HCT116 (cell line): ENCODE results near the gene CCDC8. TPM values are rescaled to one million over a fixed set of nuclear protein-coding genes. Genes with fewer than 3 reads are reported as not detected.

Experiments
- ATAC-seq: fragments of 200-7000 bp; cut with Tn5 transposase; 2 replicates; pipeline ENCODE4 v1.9.1; 2020; ENCODE audit warnings: mild to moderate bottlenecking, moderate library complexity
- BruUV-seq: library from RNA; stranded (reverse); fragments of 400-500 nt; replicated peaks from 2 replicates; lab custom pipeline; 2021; lab: Mats Ljungman, UMichigan
- CTCF ChIA-PET: fragments of 300-600 bp; sonication (Branson Sonifier 250); formaldehyde crosslinking; loops from one replicate; lab custom pipeline; 2021; ENCODE audit warnings: antibody characterized with exemption; lab: Charles Lee
- POLR2A ChIA-PET: fragments of 300-600, 350-600 bp; sonication (Branson Sonifier 250); formaldehyde crosslinking; loops from one replicate; lab custom pipeline; 2021; ENCODE audit warnings: antibody characterized with exemption; lab: Charles Lee
- RAD21 ChIA-PET, 2 experiments: fragments of 300-600 bp; sonication (Branson Sonifier 250); formaldehyde crosslinking; loops; one replicate each; lab custom pipeline; 2023; ENCODE audit warnings: low total read pairs in 2 of 2; ENCODE audit not compliant: uncharacterized antibody in 2 of 2, unreplicated experiment in 2 of 2, low non-redundant PET in 1 of 2; lab: Charles Lee
- DNase-seq: peaks from one replicate; pipeline ENCODE4 v3.0.0-alpha.2; 2010; ENCODE audit warnings: low read depth, low spot score
- H2AFZ ChIP-seq: fragments of 200-600 bp; shearing (Covaris generic), sonication (generic); 2 replicates; pipeline ENCODE4 v1.6.1; 2017; ENCODE audit warnings: low read depth, mixed run types, mixed read lengths, antibody characterized with exemption, low read length; ENCODE audit not compliant: poor library complexity, severe bottlenecking
- H3K27ac ChIP-seq: 2 replicates; pipeline ENCODE4 v1.5.1; 2012; ENCODE audit warnings: low read depth, low read length
- H3K27me3 ChIP-seq: fragments of 200-600 bp; sonication (generic); 2 replicates; pipeline ENCODE4 v1.6.1; 2016; ENCODE audit warnings: mixed run types, low read length, mixed read lengths; ENCODE audit not compliant: insufficient read depth
- H3K36me3 ChIP-seq, 2 experiments: fragments of 200-500 bp in 1 of 2; fragments of 200-600 bp in 1 of 2; sonication (Bioruptor generic) in 1 of 2; sonication (generic) in 1 of 2; 2 replicates each; pipeline versions ENCODE4 v1.5.1 to v1.6.1; 2014 to 2016; ENCODE audit warnings: low read length in 2 of 2, inconsistent platforms in 1 of 2, mixed read lengths in 1 of 2, mixed run types in 1 of 2; ENCODE audit not compliant: insufficient read depth in 2 of 2, control insufficient read depth in 1 of 2
- H3K4me1 ChIP-seq, 2 experiments: fragments of 200-600 bp in 1 of 2; sonication (generic) in 1 of 2; 2 replicates each; pipeline versions ENCODE4 v1.5.1 to v1.6.1; 2012 to 2017; ENCODE audit warnings: low read length in 2 of 2, inconsistent platforms in 1 of 2, mild to moderate bottlenecking in 1 of 2, mixed read lengths in 1 of 2, mixed run types in 1 of 2, moderate library complexity in 1 of 2; ENCODE audit not compliant: insufficient read depth in 2 of 2, control insufficient read depth in 1 of 2
- H3K4me2 ChIP-seq: fragments of 200-600 bp; sonication (generic); 2 replicates; pipeline ENCODE4 v1.6.1; 2017; ENCODE audit warnings: mixed run types, low read length, mixed read lengths
- H3K4me3 ChIP-seq, 2 experiments: fragments of 200-600 bp in 1 of 2; sonication (generic) in 1 of 2; replicated peaks in 1 of 2; 2 replicates each; pipeline ENCODE4 v1.5.1; 2011 to 2016; ENCODE audit warnings: low read length in 2 of 2, control low read depth in 1 of 2, low read depth in 1 of 2, mild to moderate bottlenecking in 1 of 2, mixed read lengths in 1 of 2, mixed run types in 1 of 2
- H3K79me2 ChIP-seq: fragments of 200-600 bp; sonication (generic); 2 replicates; pipeline ENCODE4 v1.6.1; 2017; ENCODE audit warnings: mild to moderate bottlenecking, mixed run types, low read length, moderate library complexity, mixed read lengths; ENCODE audit not compliant: insufficient read depth
- H3K9ac ChIP-seq: fragments of 200-600 bp; sonication (generic); 2 replicates; pipeline ENCODE4 v1.6.1; 2016; ENCODE audit warnings: low read length, mixed read lengths
- H3K9me2 ChIP-seq: fragments of 200-600 bp; sonication (generic), shearing (Covaris generic); 2 replicates; pipeline ENCODE4 v1.6.1; 2017; ENCODE audit warnings: mixed run types, mild to moderate bottlenecking, moderate library complexity; ENCODE audit not compliant: insufficient read depth
- H3K9me3 ChIP-seq, 2 experiments: fragments of 200-500 bp in 1 of 2; fragments of 200-600 bp in 1 of 2; sonication (Bioruptor generic) in 1 of 2; sonication (generic) in 1 of 2; 2 replicates each; pipeline ENCODE4 v1.6.1; 2014 to 2017; ENCODE audit warnings: low read length in 2 of 2, mixed read lengths in 2 of 2, inconsistent platforms in 1 of 2, low read depth in 1 of 2, mild to moderate bottlenecking in 1 of 2, mixed run types in 1 of 2, moderate library complexity in 1 of 2; ENCODE audit not compliant: control insufficient read depth in 1 of 2, insufficient read depth in 1 of 2
- H4K20me1 ChIP-seq: fragments of 200-600 bp; sonication (generic), shearing (Covaris generic); 2 replicates; pipeline ENCODE4 v1.6.1; 2017; ENCODE audit warnings: mixed run types, mild to moderate bottlenecking, moderate library complexity; ENCODE audit not compliant: insufficient read depth
- CTCF ChIP-seq, 3 experiments: fragments of 200-600 bp in 1 of 3; sonication (generic) in 1 of 3; IDR thresholded peaks in 2 of 3; conservative IDR thresholded peaks in 1 of 3; 2 replicates each; pipeline ENCODE4 v1.5.1; 2012 to 2017; ENCODE audit warnings: low read depth in 2 of 3, low read length in 2 of 3, antibody characterized with exemption in 1 of 3, borderline replicate concordance in 1 of 3, control low read depth in 1 of 3, mild to moderate bottlenecking in 1 of 3, mixed read lengths in 1 of 3, mixed run types in 1 of 3, moderate library complexity in 1 of 3; ENCODE audit not compliant: insufficient read depth in 1 of 3
- EZH2 ChIP-seq: fragments of 200-600 bp; sonication (generic); IDR thresholded peaks from 2 replicates; pipeline ENCODE4 v1.6.1; 2017; ENCODE audit warnings: antibody characterized with exemption, mixed run types
- EZH2phosphoT487 ChIP-seq: fragments of 200-600 bp; IDR thresholded peaks from 2 replicates; pipeline ENCODE4 v1.6.1; 2018; ENCODE audit warnings: antibody characterized with exemption, borderline replicate concordance
- JUND ChIP-seq: IDR thresholded peaks from 2 replicates; pipeline ENCODE4 v1.6.1; 2012
- POLR2AphosphoS5 ChIP-seq: IDR thresholded peaks from 2 replicates; pipeline ENCODE4 v1.6.1; 2011; ENCODE audit warnings: mild to moderate bottlenecking, low read depth, low read length, moderate library complexity
- SP1 ChIP-seq: IDR thresholded peaks from 2 replicates; pipeline ENCODE4 v1.6.1; 2012; ENCODE audit warnings: low read depth
- SRF ChIP-seq: IDR thresholded peaks from 2 replicates; pipeline ENCODE4 v1.6.1; 2012; ENCODE audit warnings: low read depth
- TCF7L2 ChIP-seq: IDR thresholded peaks from 2 replicates; pipeline ENCODE4 v1.7.0; 2011; ENCODE audit warnings: borderline replicate concordance, inconsistent platforms; ENCODE audit not compliant: insufficient read depth, insufficient read length; ENCODE audit errors: extremely low read depth
- YY1 ChIP-seq: IDR thresholded peaks from 2 replicates; pipeline ENCODE4 v1.6.1; 2011; ENCODE audit warnings: low read length, low read depth, moderate library complexity, mild to moderate bottlenecking; ENCODE audit not compliant: insufficient replicate concordance; ENCODE audit errors: extremely low read depth
- intact Hi-C: fragments of 100-400 bp; cut with micrococcal nuclease; formaldehyde crosslinking; loops from 2 replicates; pipeline ENCODE4 v1.10.0; 2022
- total RNA-seq: library from RNA; stranded (reverse); gene quantifications from one replicate; pipeline ENCODE4 v1.2.1, GENCODE V29; 2021; ENCODE audit not compliant: unreplicated experiment
- TF ChIP-seq, protein P1 (sequence below): IDR thresholded peaks from 2 replicates; pipeline ENCODE4 v1.6.1; 2012

The CCDC8 gene
- total RNA-seq, 1 experiment from 2014 or later, result 0.10 TPM

- H3K79me2 ChIP-seq, result no peaks in the 10 kb centered on the region
- CTCF ChIA-PET, result interaction anchor here (1.2 kb wide), 1 partner anchor 109 kb away, joined by 4 read pairs; no protein-coding TSS in a partner anchor
- no peaks in the 10 kb centered on the region for H3K27me3 ChIP-seq
- H3K4me1 ChIP-seq, result no peaks in the 10 kb centered on the region
- TF ChIP-seq EZH2, result no peak
- no peak for TF ChIP-seq TCF7L2
- no peak for TF ChIP-seq POLR2AphosphoS5
- 0 out of 6 replicates have a peak, but pooled peaks of 1 of the 3 experiments have one; percentile 17 for TF ChIP-seq CTCF (IDR thresholded peaks at IDR 0.05 in 2 of 3, conservative IDR thresholded peaks at IDR 0.05 in 1 of 3; ENCODE audit: borderline replicate concordance in 1 of 3, insufficient read depth in 1 of 3, low read depth in 2 of 3, low read length in 2 of 3)
- TF ChIP-seq, all 23 proteins: peak for 1
- intact Hi-C loops, result no loop called here
- no peak overlapping the region for H3K4me2 ChIP-seq
- no peaks in the 10 kb centered on the region for H3K9me2 ChIP-seq
- ChIA-PET RAD21 (no interaction called here), POLR2A (no interaction called here)
- DNase-seq (no peak), ATAC-seq (peak; percentile 64)
- H3K27ac ChIP-seq, result no peak overlapping the region
- H3K4me3 ChIP-seq, result no peak overlapping the region
- H3K9ac ChIP-seq, result no peak overlapping the region
- H3K9me3 ChIP-seq, result no peaks in the 10 kb centered on the region
- no TSS peak for BruUV-seq
- H4K20me1 ChIP-seq, result no peaks in the 10 kb centered on the region
- no peak overlapping the region for H2AFZ ChIP-seq
- H3K36me3 ChIP-seq, result no peaks in the 10 kb centered on the region
These were observed 8.5 kb downstream of the CCDC8 start for GRCh38 chr19:46404753-46405468.

GRCh38 chr19:46404055-46404752, 9.2 kb downstream of the CCDC8 start:
- no peaks in the 10 kb centered on the region for H3K27me3 ChIP-seq
- H4K20me1 ChIP-seq, result no peaks in the 10 kb centered on the region
- no peaks in the 10 kb centered on the region for H3K36me3 ChIP-seq
- intact Hi-C loops, result no loop called here
- H3K9me3 ChIP-seq, result no peaks in the 10 kb centered on the region
- no peak overlapping the region for H3K4me3 ChIP-seq
- H3K79me2 ChIP-seq, result no peaks in the 10 kb centered on the region
- ChIA-PET CTCF (no interaction called here), RAD21 (no interaction called here), POLR2A (no interaction called here)
- H3K27ac ChIP-seq, result no peak overlapping the region
- H2AFZ ChIP-seq, result no peak overlapping the region
- H3K4me2 ChIP-seq, result no peak overlapping the region
- no peaks in the 10 kb centered on the region for H3K9me2 ChIP-seq
- no peak overlapping the region for H3K9ac ChIP-seq
- no peaks in the 10 kb centered on the region for H3K4me1 ChIP-seq
- no TSS peak for BruUV-seq
- no peak for ATAC-seq
- no peak for DNase-seq
- TF ChIP-seq, protein P1, sequence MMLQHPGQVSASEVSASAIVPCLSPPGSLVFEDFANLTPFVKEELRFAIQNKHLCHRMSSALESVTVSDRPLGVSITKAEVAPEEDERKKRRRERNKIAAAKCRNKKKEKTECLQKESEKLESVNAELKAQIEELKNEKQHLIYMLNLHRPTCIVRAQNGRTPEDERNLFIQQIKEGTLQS, result no peak
- no peak for TF ChIP-seq SRF
- TF ChIP-seq EZH2phosphoT487, result no peak
- no peak for TF ChIP-seq JUND
- no peak for TF ChIP-seq SP1
- no peak for TF ChIP-seq EZH2
- TF ChIP-seq YY1, result no peak
- TF ChIP-seq TCF7L2, result no peak
- no peak for TF ChIP-seq CTCF (IDR thresholded peaks at IDR 0.05 in 2 of 3, conservative IDR thresholded peaks at IDR 0.05 in 1 of 3; ENCODE audit: borderline replicate concordance in 1 of 3, insufficient read depth in 1 of 3, low read depth in 2 of 3, low read length in 2 of 3)
